Measurements from ENCODE around the gene SUMF2. TPM values are rescaled to one million over a fixed set of nuclear protein-coding genes. Genes with fewer than 3 reads are reported as not detected.
"Not testable (repeated sequence)": the region's sequence is repeated elsewhere in the genome, so short reads cannot be mapped to it uniquely, and the experiment has no call there.

SUMF2 gene
- total RNA-seq, 2 experiments from 2014 or later = 115 to 145 TPM

DNA sequence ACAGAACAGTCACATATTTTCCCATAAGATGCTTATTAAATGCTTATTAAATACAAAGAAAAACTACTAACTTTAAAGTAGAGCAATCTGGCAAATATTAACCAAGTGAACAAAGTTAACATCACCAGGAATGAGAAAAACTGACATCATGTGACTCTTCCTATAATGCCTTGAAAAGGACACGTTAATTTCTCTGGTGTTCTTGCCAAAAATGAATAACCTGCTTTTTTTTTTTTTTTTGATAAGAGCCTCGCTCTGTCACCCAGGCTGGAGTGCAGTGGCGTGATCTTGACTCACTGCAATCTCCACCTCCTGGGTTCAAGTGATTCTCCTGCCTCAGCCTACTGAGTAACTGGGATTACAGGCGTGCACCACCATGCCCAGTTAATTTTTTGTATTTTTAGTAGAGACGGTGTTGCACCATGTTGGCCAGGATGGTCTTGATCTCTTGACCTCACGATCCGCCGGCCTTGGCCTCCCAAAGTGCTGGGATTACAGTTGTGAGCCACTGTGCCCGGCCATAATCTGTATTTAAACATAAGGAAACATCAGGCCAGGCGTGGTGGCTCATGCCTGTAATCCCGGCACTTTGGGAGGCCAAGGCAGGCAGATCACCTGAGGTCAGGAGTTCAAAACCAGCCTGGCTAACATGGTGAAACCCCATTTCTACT, 16.5 kb upstream of the SUMF2 start:
- H3K27me3 Mint-ChIP-seq; H3K9me3 Mint-ChIP-seq (ENCODE audit: low read depth): not testable (repeated sequence)

DNA sequence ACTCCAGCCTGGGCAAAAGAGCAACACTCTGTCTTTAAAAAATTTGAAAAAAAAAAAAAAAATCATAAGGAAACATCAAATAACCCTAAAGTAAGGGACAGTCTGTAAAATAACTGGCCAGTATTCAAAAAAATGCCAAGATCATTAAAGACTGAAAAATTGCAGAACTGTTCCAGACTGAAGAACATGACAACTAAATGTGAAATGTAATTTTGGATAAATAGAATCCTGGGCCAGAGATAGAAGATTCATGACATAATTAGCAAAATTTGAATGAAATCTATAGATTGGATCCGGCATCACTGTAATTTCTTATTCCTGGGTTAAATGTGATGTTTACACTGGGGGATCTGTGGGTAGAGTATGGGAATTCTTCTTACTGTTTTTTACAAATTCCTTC, 15.8 kb upstream of the SUMF2 start:
- Mint-ChIP-seq H3K4me3 (no peak overlapping the region), H3K27ac (no peak overlapping the region), H3K27me3 (no peaks in the 10 kb centered on the region), H3K4me1 (peaks cover 24% of the 10 kb centered on the region), H3K36me3 (peaks cover 14% of the 10 kb centered on the region), H3K9me3 (ENCODE audit: low read depth) (no peaks in the 10 kb centered on the region)
- DNase-seq = no peak
- no peak for ATAC-seq
- CTCF ChIA-PET = no interaction called here

More for the DNA sequence above, 16.5 kb upstream of the SUMF2 start:
- DNase-seq, ATAC-seq, CTCF ChIA-PET, H3K27ac Mint-ChIP-seq, H3K4me3 Mint-ChIP-seq: not testable (repeated sequence)
- Mint-ChIP-seq H3K36me3 (peaks cover 11% of the 10 kb centered on the region), H3K4me1 (peaks cover 17% of the 10 kb centered on the region)

DNA sequence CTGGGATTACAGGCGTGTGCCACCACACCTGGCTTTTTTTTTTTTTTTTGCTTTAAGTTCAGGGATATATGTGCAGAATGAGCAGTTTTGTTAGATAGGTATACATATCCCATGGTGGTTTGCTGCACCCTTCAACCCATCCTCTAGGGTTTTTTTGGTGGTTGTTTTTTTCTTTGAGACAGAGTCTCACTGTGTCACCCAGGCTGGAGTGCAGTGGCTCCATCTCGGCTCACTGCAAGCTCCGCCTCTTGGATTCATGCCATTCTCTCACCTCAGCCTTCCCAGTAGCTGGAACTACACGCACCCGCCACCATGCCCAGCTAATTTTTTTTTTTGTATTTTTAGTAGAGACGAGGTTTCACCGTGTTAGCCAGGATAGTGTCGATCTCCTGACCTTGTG, 15.3 kb upstream of the SUMF2 start:
- H3K27ac Mint-ChIP-seq; DNase-seq; CTCF ChIA-PET; H3K9me3 Mint-ChIP-seq (ENCODE audit: low read depth); H3K27me3 Mint-ChIP-seq; ATAC-seq; H3K4me3 Mint-ChIP-seq: not testable (repeated sequence)
- H3K36me3 Mint-ChIP-seq = peaks cover 17% of the 10 kb centered on the region
- peaks cover 29% of the 10 kb centered on the region for H3K4me1 Mint-ChIP-seq

DNA sequence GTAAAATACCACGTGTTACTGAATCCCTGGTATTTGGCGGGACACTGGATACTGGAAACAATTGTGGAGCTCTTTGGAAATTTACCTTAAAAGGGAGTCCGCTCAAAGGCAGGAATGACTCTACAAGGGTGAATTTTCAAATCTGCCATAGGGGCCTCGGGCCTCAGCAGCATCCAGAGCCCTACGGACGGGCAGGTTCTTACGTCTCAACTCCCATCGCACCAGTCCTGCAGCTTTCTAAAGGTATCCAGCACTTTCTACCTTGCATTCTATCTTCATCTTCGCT, 13.1 kb upstream of the SUMF2 start:
- H3K27me3 Mint-ChIP-seq = no peaks in the 10 kb centered on the region
- H3K36me3 Mint-ChIP-seq = peaks cover 33% of the 10 kb centered on the region
- ATAC-seq = no peak
- peak overlapping the region; percentile 87 for H3K4me3 Mint-ChIP-seq
- H3K9me3 Mint-ChIP-seq (ENCODE audit: low read depth) = no peaks in the 10 kb centered on the region
- CTCF ChIA-PET = interaction anchor here (0.6 to 1.9 kb wide), 10 partner anchors 12 to 636 kb away, joined by 3 to 14 read pairs (median 5); partner anchors contain the start of genes CHCHD2, NIPSNAP2 and SUMF2
- peaks cover 47% of the 10 kb centered on the region for H3K4me1 Mint-ChIP-seq
- peak overlapping the region; percentile 87 for H3K27ac Mint-ChIP-seq
- DNase-seq = no peak

DNA sequence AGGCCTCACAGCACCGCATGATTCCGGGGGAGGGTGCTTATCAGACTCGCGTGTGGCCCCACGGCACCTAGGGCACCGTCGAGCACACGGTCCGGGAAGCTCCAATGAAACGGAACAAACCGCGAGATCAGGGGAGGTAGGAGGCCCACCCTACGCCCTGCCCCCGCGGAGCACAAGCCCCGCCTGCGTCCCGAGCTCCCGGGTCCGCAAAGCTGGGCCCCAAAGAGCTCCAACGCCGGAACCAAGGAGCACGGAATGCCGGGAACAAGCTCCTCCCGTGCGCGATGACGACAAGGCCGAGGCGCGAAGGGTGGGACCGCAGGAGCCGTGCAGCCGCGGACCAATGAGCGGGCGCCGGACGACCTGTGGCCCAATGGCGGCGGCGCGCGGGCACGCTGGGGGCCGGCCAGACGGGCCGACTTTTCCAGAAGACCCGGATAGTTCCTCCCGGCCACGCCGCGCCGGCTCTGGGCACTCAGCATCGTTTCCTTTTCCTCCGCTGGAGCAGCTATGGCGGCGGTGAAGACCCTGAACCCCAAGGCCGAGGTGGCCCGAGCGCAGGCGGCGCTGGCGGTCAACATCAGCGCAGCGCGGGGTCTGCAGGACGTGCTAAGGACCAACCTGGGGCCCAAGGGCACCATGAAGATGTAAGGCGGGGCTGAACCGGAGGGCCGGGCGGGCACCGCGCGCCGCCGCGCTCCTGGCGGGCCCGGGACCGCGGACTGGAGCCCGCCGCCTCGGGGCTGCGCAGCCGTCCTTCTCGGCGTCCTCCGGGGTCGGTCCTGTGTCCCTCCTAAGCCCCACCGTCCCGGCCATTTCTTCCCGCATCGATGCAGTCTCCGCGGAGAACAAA, 12.5 kb upstream of the SUMF2 start, which contains the start of the genes CCT6A and PSPH:
CCT6A (plus strand) TSS at position 427 of the 853 bp plus-strand sequence; CDS start at position 511, 84 bp downstream.
PSPH (minus strand) TSS at position 106 of the 853 bp plus-strand sequence. CDS start 30,232 bp downstream, outside the sequence.
- Mint-ChIP-seq H3K27me3 (no peaks in the 10 kb centered on the region), H3K9me3 (ENCODE audit: low read depth) (no peaks in the 10 kb centered on the region), H3K27ac (peak within 1 kb of the TSS; percentile 87), H3K4me3 (peak within 1 kb of the TSS; percentile 87), H3K4me1 (peaks cover 50% of the 10 kb centered on the region), H3K36me3 (peaks cover 36% of the 10 kb centered on the region)
- CTCF ChIA-PET = interaction anchor here (0.6 to 1.9 kb wide), 10 partner anchors 11 to 636 kb away, joined by 3 to 14 read pairs (median 5); partner anchors contain the start of genes CHCHD2, NIPSNAP2 and SUMF2
- ATAC-seq (peak; percentile 96), DNase-seq (peak; percentile 93)

DNA sequence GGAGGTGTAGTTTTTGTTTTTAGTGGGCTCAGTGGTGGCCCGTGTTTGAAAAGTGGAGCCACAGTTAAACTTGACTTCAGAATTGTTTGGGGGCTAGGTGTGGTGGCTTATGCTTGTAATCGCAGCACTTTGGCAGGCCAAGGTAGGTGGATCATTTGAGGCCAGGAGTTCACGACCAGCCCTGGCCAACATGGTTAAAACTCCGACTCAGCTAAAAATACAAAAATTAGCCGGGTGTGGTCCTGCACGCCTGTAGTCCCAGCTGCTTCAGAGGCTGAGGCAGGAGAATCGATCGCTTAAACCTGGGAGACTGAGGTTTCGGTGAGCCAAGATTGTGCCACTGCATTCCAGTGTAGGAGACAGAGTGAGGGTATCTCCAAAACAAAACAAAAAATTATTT, 10.7 kb upstream of the SUMF2 start:
- Mint-ChIP-seq H3K4me3 (peak overlapping the region; percentile 87), H3K36me3 (peaks cover 49% of the 10 kb centered on the region), H3K27ac (peak overlapping the region; percentile 46), H3K27me3 (no peaks in the 10 kb centered on the region), H3K9me3 (ENCODE audit: low read depth) (no peaks in the 10 kb centered on the region), H3K4me1 (peaks cover 53% of the 10 kb centered on the region)
- ATAC-seq (no peak), DNase-seq (no peak)
- CTCF ChIA-PET = interaction anchor here (1.1 kb wide), 1 partner anchor 21 kb away, joined by 5 read pairs; no protein-coding TSS in a partner anchor

DNA sequence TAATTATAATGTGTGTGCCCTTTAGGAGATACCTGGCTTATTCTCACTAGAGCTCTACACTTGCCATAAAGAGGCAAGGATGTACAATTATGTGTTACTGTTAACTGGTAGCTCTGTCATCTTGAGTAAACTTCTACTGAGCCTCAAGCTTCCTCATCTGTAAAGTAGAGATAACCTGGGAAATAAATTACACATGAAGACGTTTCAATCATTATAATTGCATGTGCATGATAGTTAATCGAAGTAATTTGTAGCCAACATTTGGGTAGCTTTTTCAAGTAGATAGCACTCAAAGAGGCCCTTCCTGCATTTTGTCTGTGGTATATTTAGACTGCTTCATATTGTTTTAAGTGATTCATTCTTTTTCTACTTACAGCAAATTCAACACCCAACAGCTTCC, 10.1 kb upstream of the SUMF2 start:
- Mint-ChIP-seq H3K4me3 (no peak overlapping the region), H3K4me1 (peaks cover 53% of the 10 kb centered on the region), H3K27me3 (no peaks in the 10 kb centered on the region), H3K9me3 (ENCODE audit: low read depth) (no peaks in the 10 kb centered on the region), H3K27ac (peak overlapping the region; percentile 64), H3K36me3 (peaks cover 54% of the 10 kb centered on the region)
- ATAC-seq (no peak), DNase-seq (no peak)
- CTCF ChIA-PET = interaction anchor here (1.1 kb wide), 1 partner anchor 20 kb away, joined by 5 read pairs; no protein-coding TSS in a partner anchor

DNA sequence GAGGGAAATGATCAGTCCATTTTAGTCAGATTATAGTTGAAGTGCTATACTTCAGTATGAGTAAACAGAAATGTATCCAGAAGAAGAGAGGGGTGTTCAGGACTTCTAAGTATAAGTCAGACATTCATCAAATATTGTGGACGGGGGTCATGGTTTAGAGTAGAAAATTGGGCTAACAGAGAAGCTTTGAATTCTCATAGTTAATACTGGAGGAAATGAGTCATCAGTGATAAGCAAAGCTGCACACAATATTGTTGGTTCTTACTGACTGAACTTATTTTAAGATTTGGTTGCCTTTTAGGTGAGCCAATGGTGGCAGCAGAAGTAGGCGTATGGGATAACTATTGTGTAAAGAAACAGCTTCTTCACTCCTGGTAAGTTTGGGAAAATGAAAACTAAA, 1.7 kb upstream of the SUMF2 start:
- no peaks in the 10 kb centered on the region for H3K27me3 Mint-ChIP-seq
- peak overlapping the region; percentile 82 for H3K27ac Mint-ChIP-seq
- CTCF ChIA-PET = interaction anchor here (1.0 to 3.8 kb wide), 3 partner anchors 8 to 98 kb away, joined by 3 to 15 read pairs (median 6); partner anchors contain the start of genes CCT6A, NIPSNAP2 and PSPH
- H3K4me1 Mint-ChIP-seq = peaks cover 51% of the 10 kb centered on the region
- no peaks in the 10 kb centered on the region for H3K9me3 Mint-ChIP-seq (ENCODE audit: low read depth)
- no peak for DNase-seq
- ATAC-seq = no peak
- peaks cover 57% of the 10 kb centered on the region for H3K36me3 Mint-ChIP-seq
- H3K4me3 Mint-ChIP-seq = no peak overlapping the region

DNA sequence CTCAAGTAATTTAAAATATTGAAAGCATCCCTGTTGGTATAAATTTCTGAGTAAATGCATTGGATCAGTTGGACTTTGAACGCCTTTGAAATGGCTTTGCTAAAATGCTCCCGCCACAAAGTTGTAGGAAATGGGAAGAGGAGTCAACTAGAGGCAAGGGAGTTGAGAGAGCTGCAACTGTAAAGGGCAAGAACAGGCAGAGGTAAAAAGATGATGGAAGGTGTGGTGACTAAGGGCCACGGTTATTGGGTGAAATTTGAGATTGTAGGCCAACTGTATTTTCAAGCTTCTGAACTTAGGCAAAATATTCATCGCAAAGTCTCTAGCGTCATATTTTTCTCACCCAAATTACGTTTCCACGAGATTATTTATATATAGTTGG, 595 bp upstream of the SUMF2 start:
- no peak for DNase-seq

DNA sequence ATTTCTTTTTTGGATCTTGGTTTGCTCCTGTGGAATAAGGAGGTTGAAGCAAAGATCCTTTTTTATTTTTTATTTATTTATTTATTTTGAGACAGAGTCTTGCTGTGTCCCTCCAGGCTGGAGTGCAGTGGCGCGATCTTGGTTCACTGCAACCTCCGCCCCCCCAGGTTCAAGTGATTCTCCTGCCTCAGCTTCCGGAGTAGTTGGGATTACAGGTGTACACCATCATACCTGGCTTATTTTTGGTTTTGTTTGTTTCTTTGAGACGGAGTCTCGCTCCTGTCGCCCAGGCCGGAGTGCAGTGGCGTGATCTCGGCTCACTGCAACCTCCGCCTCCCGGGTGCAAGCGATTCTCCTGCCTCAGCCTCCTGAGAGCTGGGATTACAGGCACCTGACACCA, 2.3 kb downstream of the SUMF2 start:
- DNase-seq; H3K9me3 Mint-ChIP-seq (ENCODE audit: low read depth); H3K4me3 Mint-ChIP-seq; H3K27me3 Mint-ChIP-seq; H3K27ac Mint-ChIP-seq; ATAC-seq: not testable (repeated sequence)
- CTCF ChIA-PET = interaction anchor here (0.9 to 4.2 kb wide), 5 partner anchors 8 to 425 kb away, joined by 3 to 20 read pairs (median 5); partner anchors contain the start of genes CCT6A and PSPH
- Mint-ChIP-seq H3K4me1 (peaks cover 32% of the 10 kb centered on the region), H3K36me3 (peaks cover 39% of the 10 kb centered on the region)

More for the DNA sequence above, 595 bp upstream of the SUMF2 start:
- no peak for ATAC-seq
- Mint-ChIP-seq H3K36me3 (peaks cover 50% of the 10 kb centered on the region), H3K4me1 (peaks cover 45% of the 10 kb centered on the region), H3K27ac (peak overlapping the region; percentile 92), H3K27me3 (no peaks in the 10 kb centered on the region), H3K9me3 (ENCODE audit: low read depth) (no peaks in the 10 kb centered on the region), H3K4me3 (peak overlapping the region; percentile 89)
- CTCF ChIA-PET = interaction anchor here (1.7 to 4.2 kb wide), 4 partner anchors 11 to 99 kb away, joined by 6 to 20 read pairs (median 10); partner anchors contain the start of genes CCT6A, NIPSNAP2 and PSPH

DNA sequence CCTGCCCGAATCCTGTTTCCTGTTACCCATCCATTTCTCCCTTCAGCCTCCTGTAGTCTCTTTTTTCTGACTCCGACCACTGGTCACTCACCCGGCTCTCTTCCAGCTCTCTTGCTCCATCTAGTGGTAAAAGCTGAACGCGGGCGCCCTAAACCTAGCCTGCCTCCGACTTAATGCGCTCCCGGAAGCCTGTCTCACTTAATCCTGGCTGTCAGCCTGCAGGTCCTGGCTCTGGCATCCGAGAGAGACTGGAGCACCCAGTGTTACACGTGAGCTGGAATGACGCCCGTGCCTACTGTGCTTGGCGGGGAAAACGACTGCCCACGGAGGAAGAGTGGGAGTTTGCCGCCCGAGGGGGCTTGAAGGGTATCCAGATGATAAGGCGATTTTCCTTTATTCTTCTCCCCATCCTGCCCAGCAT, 10.3 kb downstream of the SUMF2 start:
- Mint-ChIP-seq H3K27me3 (no peaks in the 10 kb centered on the region), H3K27ac (peak overlapping the region; percentile 33), H3K4me3 (no peak overlapping the region), H3K4me1 (peaks cover 3% of the 10 kb centered on the region), H3K36me3 (peaks cover 20% of the 10 kb centered on the region), H3K9me3 (ENCODE audit: low read depth) (no peaks in the 10 kb centered on the region)
- CTCF ChIA-PET = interaction anchor here (0.6 to 3.1 kb wide), 21 partner anchors 9 to 433 kb away, joined by 3 to 20 read pairs (median 6); partner anchors contain the start of genes CCT6A, CHCHD2, PHKG1 and PSPH
- peak; percentile 83 for ATAC-seq
- peak; percentile 75 for DNase-seq

DNA sequence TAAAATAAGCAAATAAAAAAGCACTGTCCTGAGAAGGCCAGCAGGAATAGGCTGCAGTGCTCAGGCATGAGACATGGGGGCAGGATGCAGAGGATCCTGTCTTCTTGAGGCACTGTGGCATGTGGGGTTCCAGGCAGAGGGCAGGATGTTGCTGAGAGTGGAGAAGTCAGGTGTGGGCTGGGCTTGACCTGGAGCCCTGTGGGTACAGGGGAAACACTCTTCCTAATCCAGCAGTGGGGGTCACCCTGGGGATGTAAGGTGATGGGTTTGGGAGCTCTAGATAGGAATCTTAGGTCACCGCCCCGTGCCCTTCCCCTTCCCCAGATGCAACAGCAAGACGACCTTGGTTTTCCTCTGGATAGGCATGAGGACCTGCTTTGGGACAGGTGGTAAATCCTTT, 13.6 kb downstream of the SUMF2 start:
- Mint-ChIP-seq H3K36me3 (peaks cover 14% of the 10 kb centered on the region), H3K27me3 (no peaks in the 10 kb centered on the region), H3K4me1 (peaks cover 3% of the 10 kb centered on the region), H3K4me3 (no peak overlapping the region), H3K9me3 (ENCODE audit: low read depth) (no peaks in the 10 kb centered on the region), H3K27ac (no peak overlapping the region)
- ATAC-seq = no peak
- CTCF ChIA-PET = interaction anchor here (1.0 kb wide), 1 partner anchor 14 kb away, joined by 6 read pairs; the partner anchor contains the start of gene SUMF2
- DNase-seq = no peak

DNA sequence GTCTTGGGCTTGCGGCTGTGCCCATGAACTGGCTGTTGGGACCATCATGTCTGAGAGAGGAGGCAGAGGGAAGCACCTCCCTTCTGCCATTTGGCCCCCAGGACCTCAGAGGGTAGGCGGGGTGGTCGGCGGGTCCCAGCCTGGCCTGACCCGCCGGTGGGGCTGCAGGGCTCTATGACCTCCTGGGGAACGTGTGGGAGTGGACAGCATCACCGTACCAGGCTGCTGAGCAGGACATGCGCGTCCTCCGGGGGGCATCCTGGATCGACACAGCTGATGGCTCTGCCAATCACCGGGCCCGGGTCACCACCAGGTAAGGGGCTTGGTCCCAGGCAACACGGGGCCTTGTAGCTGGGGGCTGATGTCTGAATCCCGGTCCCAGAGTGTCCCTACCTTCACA, 14.1 kb downstream of the SUMF2 start:
- DNase-seq (no peak), ATAC-seq (no peak)
- H3K4me3 Mint-ChIP-seq = no peak overlapping the region
- H3K27me3 Mint-ChIP-seq = no peaks in the 10 kb centered on the region
- H3K36me3 Mint-ChIP-seq = peaks cover 10% of the 10 kb centered on the region
- no peaks in the 10 kb centered on the region for H3K9me3 Mint-ChIP-seq (ENCODE audit: low read depth)
- CTCF ChIA-PET = interaction anchor here (1.0 kb wide), 1 partner anchor 14 kb away, joined by 6 read pairs; the partner anchor contains the start of gene SUMF2
- H3K4me1 Mint-ChIP-seq = peaks cover 3% of the 10 kb centered on the region
- no peak overlapping the region for H3K27ac Mint-ChIP-seq

Data from activated CD8-positive, alpha-beta memory T cell treated with anti-CD3 and anti-CD28 coated beads, Interleukin-2, amount 10 ng/mL, durations not matched to agents 7 days and 5 days (primary cell).